ENCODE measurements around the gene TCF7L2.

DNA sequence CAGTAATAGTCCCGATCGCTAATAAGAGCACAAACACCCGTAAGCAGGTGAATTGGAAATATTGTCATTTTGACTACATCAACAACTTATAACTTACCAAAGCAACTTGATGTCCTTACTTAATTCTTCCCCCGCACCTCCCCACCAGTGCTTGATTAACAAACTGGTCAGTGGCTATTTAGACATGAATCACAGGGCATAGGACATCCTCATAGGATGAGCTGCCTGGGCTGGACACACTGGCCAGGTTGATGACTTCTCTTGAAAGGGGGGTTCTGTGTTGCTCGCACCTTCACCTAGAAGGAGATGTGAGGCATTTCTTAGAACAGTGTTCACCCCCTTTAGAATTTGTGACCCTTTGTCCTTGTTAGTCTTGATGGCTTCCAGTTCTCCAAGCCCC lies 163.2 kb downstream of the TCF7L2 start:
- no peak for TF ChIP-seq POLR2A (IDR thresholded peaks at IDR 0.05)
- TF ChIP-seq, protein P1, sequence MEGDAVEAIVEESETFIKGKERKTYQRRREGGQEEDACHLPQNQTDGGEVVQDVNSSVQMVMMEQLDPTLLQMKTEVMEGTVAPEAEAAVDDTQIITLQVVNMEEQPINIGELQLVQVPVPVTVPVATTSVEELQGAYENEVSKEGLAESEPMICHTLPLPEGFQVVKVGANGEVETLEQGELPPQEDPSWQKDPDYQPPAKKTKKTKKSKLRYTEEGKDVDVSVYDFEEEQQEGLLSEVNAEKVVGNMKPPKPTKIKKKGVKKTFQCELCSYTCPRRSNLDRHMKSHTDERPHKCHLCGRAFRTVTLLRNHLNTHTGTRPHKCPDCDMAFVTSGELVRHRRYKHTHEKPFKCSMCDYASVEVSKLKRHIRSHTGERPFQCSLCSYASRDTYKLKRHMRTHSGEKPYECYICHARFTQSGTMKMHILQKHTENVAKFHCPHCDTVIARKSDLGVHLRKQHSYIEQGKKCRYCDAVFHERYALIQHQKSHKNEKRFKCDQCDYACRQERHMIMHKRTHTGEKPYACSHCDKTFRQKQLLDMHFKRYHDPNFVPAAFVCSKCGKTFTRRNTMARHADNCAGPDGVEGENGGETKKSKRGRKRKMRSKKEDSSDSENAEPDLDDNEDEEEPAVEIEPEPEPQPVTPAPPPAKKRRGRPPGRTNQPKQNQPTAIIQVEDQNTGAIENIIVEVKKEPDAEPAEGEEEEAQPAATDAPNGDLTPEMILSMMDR (IDR thresholded peaks at IDR 0.05) = no peak

Data from adrenal gland (tissue), 5 donors.